Activated CD8-positive, alpha-beta memory T cell treated with anti-CD3 and anti-CD28 coated beads, Interleukin-2, amount 50 U/mL, for 1 hour (primary cell): Measurements from ENCODE around the gene XPC.
"Not testable (repeated sequence)": the region's sequence is repeated elsewhere in the genome, so short reads cannot be mapped to it uniquely, and the experiment has no call there.

ENCODE experiments used
- DNase-seq: peaks from one replicate; pipeline ENCODE4 v3.0.0-alpha.2; 2020; ENCODE audit errors: extremely low read depth

The XPC gene

GRCh38 chr3:14119651-14120050 is 58.8 kb downstream of the XPC start:
- no peak for DNase-seq

- no peak for DNase-seq
Measured at GRCh38 chr3:14118400-14119381, 59.7 kb downstream of the XPC start.

- no peak for DNase-seq
Measured at GRCh38 chr3:14117468-14118399, 60.7 kb downstream of the XPC start.

GRCh38 chr3:14113965-14114635 is 64.3 kb downstream of the XPC start:
- no peak for DNase-seq

- DNase-seq = no peak
Measured at GRCh38 chr3:14110699-14111098, 67.7 kb downstream of the XPC start.

GRCh38 chr3:14109821-14110220 is 68.6 kb downstream of the XPC start:
- not testable (repeated sequence) for DNase-seq

GRCh38 chr3:14097616-14098391 is 80.6 kb downstream of the XPC start:
- DNase-seq = no peak

- no peak for DNase-seq
Measured at GRCh38 chr3:14096742-14097141, 81.7 kb downstream of the XPC start.
